RWPE1 (cell line): ENCODE data around the gene CASZ1.
A peak's percentile ranks its signal among the peaks of the same experiment; 100 is the strongest.

Source experiments
- CTCF ChIA-PET: fragments of 350-600 bp; sonication (Branson Sonifier 250); formaldehyde crosslinking; extraction: SDS; loops from one replicate; lab custom pipeline; 2021; lab: Yijun Ruan, JAX
- POLR2A ChIA-PET: fragments of 400-600 bp; formaldehyde crosslinking; extraction: SDS; loops from one replicate; lab custom pipeline; 2020; ENCODE audit warnings: antibody characterized with exemption; ENCODE audit not compliant: low non-redundant PET; lab: Yijun Ruan, JAX
- DNase-seq: peaks from one replicate; pipeline ENCODE4 v3.0.0; 2012; ENCODE audit warnings: low spot score
- H3K27ac ChIP-seq: fragments of 450-650 bp; 2 replicates; pipeline ENCODE4 v1.5.1; 2017
- TF ChIP-seq, protein P1 (sequence below): fragments of 450-650 bp; conservative IDR thresholded peaks from 2 replicates; pipeline ENCODE4 v1.5.1; 2017; ENCODE audit warnings: low read depth, mild to moderate bottlenecking

Gene CASZ1

DNA sequence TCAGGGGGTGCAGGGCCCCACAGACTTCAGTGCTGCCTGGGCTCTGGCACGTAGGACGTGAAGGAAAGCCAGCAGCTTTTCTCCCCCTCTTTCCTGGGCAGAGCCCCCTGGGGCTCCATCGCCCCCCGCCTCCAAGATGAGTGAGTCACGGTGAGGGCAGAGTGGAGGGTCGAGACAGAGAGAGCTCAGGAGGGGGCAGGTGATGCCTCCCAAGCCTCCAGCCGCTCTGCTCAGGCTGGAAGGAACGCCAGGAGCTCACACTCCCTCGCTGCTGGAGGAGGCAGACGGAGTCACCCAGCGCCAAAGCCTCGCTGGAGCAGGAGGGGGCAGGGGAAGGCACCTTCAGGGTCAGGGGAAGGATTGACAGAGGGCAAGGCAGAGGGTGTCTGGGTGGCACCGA is 119.5 kb downstream of the CASZ1 start:
- CTCF ChIA-PET = interaction anchor here (0.7 kb wide), 1 partner anchor 126 kb away, joined by 3 read pairs; no protein-coding TSS in a partner anchor
- TF ChIP-seq, protein P1, sequence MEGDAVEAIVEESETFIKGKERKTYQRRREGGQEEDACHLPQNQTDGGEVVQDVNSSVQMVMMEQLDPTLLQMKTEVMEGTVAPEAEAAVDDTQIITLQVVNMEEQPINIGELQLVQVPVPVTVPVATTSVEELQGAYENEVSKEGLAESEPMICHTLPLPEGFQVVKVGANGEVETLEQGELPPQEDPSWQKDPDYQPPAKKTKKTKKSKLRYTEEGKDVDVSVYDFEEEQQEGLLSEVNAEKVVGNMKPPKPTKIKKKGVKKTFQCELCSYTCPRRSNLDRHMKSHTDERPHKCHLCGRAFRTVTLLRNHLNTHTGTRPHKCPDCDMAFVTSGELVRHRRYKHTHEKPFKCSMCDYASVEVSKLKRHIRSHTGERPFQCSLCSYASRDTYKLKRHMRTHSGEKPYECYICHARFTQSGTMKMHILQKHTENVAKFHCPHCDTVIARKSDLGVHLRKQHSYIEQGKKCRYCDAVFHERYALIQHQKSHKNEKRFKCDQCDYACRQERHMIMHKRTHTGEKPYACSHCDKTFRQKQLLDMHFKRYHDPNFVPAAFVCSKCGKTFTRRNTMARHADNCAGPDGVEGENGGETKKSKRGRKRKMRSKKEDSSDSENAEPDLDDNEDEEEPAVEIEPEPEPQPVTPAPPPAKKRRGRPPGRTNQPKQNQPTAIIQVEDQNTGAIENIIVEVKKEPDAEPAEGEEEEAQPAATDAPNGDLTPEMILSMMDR = no peak
- no peak overlapping the region for H3K27ac ChIP-seq
- POLR2A ChIA-PET = no interaction called here
- no peak for DNase-seq

DNA sequence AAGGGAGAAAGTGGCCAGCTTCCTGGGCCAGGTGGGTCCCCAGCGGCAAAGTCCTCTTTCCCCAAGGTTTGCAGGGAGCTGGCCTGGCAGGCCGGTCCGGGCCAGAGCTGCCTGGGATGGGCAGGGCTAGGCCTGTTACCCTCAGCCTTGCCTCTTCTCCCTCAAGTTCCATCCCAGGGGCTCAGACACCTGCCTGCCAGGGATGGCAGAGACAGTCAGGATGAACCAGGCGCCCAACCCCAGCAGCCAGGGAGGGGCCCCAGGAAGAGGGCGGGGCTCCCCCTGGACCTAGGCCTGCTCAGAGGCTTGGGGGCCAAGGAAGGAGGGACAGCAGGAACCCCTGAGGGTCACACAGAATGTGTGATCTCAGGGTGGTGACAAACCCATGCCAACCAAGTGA is 120.6 kb downstream of the CASZ1 start:
- H3K27ac ChIP-seq = no peak overlapping the region; the same call in 1 of the 2 replicates
- TF ChIP-seq, protein P1 = no peak
- CTCF ChIA-PET = no interaction called here
- DNase-seq = no peak
- POLR2A ChIA-PET = interaction anchor here (0.6 kb wide), 1 partner anchor 15 kb away, joined by 4 read pairs; no protein-coding TSS in a partner anchor

DNA sequence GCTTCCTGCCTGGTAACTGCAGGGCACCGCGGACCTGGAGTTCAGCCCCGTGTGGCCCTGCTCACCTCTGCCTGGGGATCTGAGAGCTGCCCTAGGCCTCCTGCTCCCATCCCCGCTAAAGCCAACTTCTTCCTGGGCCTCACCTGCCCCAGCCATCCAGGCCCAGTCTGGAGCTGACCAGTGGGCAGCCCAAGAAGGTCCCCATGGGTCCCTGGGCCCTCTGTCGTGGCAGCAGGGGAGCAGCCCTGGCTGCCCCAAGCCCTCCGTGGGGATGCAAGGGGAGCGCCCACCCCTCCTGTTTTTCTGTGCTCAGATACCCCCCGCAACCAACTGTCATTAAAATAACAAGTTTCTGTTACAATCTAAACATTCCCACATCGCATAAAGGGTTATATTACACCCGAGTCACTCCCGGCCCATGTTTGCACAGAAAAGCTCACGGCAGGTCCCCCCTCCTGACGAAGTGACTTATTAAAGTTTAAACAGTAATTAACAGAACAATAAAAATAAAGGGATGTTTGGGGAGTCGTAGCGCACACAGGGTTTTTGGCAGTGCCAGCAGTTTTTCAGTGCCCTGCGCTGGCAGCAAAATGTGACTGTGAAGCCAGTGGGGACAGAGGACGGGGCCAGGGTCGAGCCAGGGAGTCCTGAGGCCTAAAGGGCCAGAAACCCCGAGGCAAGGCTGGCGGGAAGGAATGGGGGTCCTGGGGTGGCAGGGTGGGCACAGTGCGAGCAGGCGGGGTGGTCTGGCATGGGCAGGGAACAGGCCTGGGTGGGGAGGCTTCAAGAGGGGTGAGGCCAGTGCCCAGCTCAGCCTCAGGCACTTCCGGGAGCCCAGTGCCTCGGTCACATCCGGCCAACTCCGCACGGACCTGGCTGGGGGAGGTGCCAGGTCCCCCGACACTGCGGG is 121.5 kb downstream of the CASZ1 start:
- ChIA-PET CTCF (no interaction called here), POLR2A (no interaction called here)
- TF ChIP-seq, protein P1 = no peak
- H3K27ac ChIP-seq = peak overlapping the region; percentile 16
- no peak for DNase-seq

DNA sequence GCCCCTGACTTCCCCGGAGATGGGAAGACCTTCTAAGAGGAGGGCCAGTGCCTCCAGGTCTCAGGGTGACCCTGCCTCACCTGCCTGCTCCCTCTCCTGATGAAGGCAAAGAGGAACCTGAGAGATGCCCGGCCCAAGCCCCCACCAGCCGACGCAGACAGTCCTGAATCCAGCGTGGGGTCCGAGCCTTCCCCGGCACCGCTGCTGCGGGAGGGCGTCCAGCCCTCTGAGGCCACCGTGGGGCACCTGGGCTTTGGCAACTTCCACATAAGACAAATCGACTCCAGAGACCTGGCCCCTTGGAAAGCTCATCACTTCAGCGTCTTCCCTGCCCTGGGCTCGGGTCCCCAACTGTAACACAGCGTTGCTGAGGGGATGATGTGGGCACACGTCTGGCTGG is 122.2 kb downstream of the CASZ1 start:
- TF ChIP-seq, protein P1 = no peak
- ChIA-PET POLR2A (no interaction called here), CTCF (no interaction called here)
- no peak for DNase-seq
- H3K27ac ChIP-seq = no peak overlapping the region; the same call in 1 of the 2 replicates

DNA sequence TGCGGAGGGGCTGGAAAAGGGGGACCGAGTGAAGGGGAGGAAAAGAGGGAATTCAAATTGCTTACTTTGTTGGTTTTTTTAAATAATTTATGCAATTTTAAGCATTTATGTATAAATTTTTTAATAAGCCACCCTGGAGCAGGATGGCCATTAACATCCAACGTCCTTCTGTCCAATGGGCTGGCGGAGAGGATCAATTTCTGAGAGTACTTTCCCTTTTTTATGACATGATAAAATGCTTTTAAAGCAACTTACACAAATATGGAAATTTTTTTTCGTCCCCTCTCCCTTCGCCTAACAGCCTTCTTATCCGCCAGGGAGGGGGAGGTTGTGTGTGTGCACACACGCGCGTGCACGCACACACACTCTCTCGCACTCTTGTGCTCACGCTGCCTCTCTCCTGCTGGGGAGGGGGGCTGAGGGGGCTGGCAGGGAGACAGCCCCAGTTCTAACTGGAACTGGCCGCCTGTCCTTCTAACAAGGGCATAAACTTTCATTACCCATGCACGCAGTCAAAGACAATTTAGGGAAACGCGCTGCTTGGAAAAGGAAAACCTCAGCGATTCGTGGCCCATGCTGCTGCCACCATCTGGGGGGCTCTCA is 123.2 kb downstream of the CASZ1 start:
- POLR2A ChIA-PET = no interaction called here
- CTCF ChIA-PET = interaction anchor here (0.7 kb wide), 1 partner anchor 194 kb away, joined by 4 read pairs; no protein-coding TSS in a partner anchor
- no peak overlapping the region for H3K27ac ChIP-seq
- DNase-seq = no peak
- TF ChIP-seq, protein P1 = no peak

DNA sequence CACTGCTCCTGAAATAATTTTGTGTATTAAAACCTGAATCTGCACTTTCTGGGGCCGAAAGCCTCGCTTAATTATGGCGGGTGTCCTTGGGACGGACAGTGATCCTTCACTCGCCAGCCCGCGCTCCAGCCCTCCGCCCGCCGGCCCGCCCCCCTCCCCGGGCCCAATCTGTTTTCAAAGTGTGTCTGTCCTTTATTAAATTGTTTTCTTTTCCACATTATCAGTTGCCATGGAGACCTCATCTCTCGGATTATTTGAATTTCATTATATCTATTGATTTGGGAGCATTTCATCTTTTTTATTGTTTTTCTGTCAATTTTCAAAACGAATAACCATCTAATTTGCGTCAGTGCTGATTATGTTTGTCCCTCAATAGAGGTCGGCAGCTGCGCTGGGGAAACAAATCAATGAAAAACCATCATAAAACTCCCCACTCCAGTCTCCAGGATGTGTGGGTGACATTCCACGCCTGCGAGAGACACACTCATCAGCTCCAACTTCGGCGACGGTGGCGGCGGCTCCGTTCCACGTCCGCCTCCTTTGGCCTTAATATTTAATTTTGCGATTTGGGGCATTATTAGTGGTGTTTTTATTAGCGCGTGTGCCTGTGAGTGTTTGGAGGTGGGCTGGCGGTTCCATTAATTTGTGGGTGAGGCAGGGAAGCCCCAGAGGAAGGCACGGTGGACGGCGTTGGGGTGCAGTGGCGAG is 123.9 kb downstream of the CASZ1 start:
- H3K27ac ChIP-seq = no peak overlapping the region
- ChIA-PET CTCF (no interaction called here), POLR2A (no interaction called here)
- TF ChIP-seq, protein P1 = no peak
- DNase-seq = no peak
